Neuronal stem cell (in vitro differentiated cells): ENCODE data around the gene ROBO4.

Experiments
- DNase-seq: peaks from one replicate; pipeline ENCODE4 v3.0.0-alpha.2; 2013; ENCODE audit warnings: low spot score
- H2AFZ ChIP-seq: one replicate; pipeline ENCODE4 v1.6.1; 2013; ENCODE audit warnings: mild to moderate bottlenecking, low read length, inconsistent platforms
- H2AK5ac ChIP-seq: 2 replicates; pipeline ENCODE4 v1.6.1; 2013; ENCODE audit warnings: low read depth, mild to moderate bottlenecking, inconsistent platforms, low read length, moderate library complexity, mixed read lengths
- H2BK120ac ChIP-seq: 2 replicates; pipeline ENCODE4 v1.6.1; 2013; ENCODE audit warnings: low read depth, mild to moderate bottlenecking, inconsistent platforms, low read length, moderate library complexity, mixed read lengths
- H2BK12ac ChIP-seq: one replicate; pipeline ENCODE4 v1.6.1; 2013; ENCODE audit warnings: low read length, inconsistent platforms
- H2BK15ac ChIP-seq: 2 replicates; pipeline ENCODE4 v1.6.1; 2013; ENCODE audit warnings: mild to moderate bottlenecking, low read length, inconsistent platforms, mixed read lengths
- H2BK5ac ChIP-seq: one replicate; pipeline ENCODE4 v1.6.1; 2013; ENCODE audit warnings: inconsistent platforms, mild to moderate bottlenecking, low read length, moderate library complexity
- H3K14ac ChIP-seq: one replicate; pipeline ENCODE4 v1.6.1; 2013; ENCODE audit warnings: low read length, inconsistent platforms
- H3K18ac ChIP-seq: 2 replicates; pipeline ENCODE4 v1.6.1; 2013; ENCODE audit warnings: low read length, inconsistent platforms
- H3K23ac ChIP-seq: 2 replicates; pipeline ENCODE4 v1.6.1; 2013; ENCODE audit warnings: low read depth, mild to moderate bottlenecking, mixed read lengths, low read length, inconsistent platforms; ENCODE audit not compliant: poor library complexity
- H3K27ac ChIP-seq: replicated peaks from 3 replicates; pipeline ENCODE4 v1.5.1; 2013; ENCODE audit warnings: low read length, inconsistent platforms
- H3K27me3 ChIP-seq, 3 experiments: 2 replicates each; pipeline ENCODE4 v1.6.1; 2013; ENCODE audit warnings: low read length in 3 of 3, mild to moderate bottlenecking in 2 of 3, inconsistent platforms in 1 of 3, low read depth in 1 of 3, mixed read lengths in 1 of 3, moderate library complexity in 1 of 3; ENCODE audit not compliant: control insufficient read depth in 3 of 3, insufficient read depth in 3 of 3
- H3K36me3 ChIP-seq, 2 donors: replicated peaks in 1 of 2; 2 replicates each; pipeline ENCODE4 v1.6.1; 2013; ENCODE audit warnings: low read length in 2 of 2; ENCODE audit not compliant: control insufficient read depth in 2 of 2, insufficient read depth in 2 of 2
- H3K4ac ChIP-seq: 2 replicates; pipeline ENCODE4 v1.6.1; 2013; ENCODE audit warnings: inconsistent platforms, mild to moderate bottlenecking, low read length, moderate library complexity
- H3K4me1 ChIP-seq, 2 donors: 1 replicate in 1 of 2; 2 replicates in 1 of 2; pipeline ENCODE4 v1.6.1; 2013; ENCODE audit warnings: low read length in 2 of 2, low read depth in 1 of 2; ENCODE audit not compliant: control insufficient read depth in 2 of 2, insufficient read depth in 1 of 2
- H3K4me2 ChIP-seq: one replicate; pipeline ENCODE4 v1.6.1; 2013; ENCODE audit warnings: mild to moderate bottlenecking, low read length, inconsistent platforms; ENCODE audit not compliant: insufficient read depth, poor library complexity, severe bottlenecking
- H3K4me3 ChIP-seq, 2 donors: 2 replicates each; pipeline ENCODE4 v1.5.1; 2013; ENCODE audit warnings: low read length in 2 of 2, mild to moderate bottlenecking in 2 of 2, inconsistent platforms in 1 of 2, moderate library complexity in 1 of 2
- H3K79me1 ChIP-seq: one replicate; pipeline ENCODE4 v1.6.1; 2013; ENCODE audit warnings: low read depth, mild to moderate bottlenecking, inconsistent platforms, low read length, moderate library complexity
- H3K9ac ChIP-seq: one replicate; pipeline ENCODE4 v1.6.1; 2013; ENCODE audit warnings: mild to moderate bottlenecking, low read depth, low read length, inconsistent platforms; ENCODE audit not compliant: poor library complexity
- H3K9me3 ChIP-seq, 2 donors: replicated peaks in 1 of 2; 2 replicates each; pipeline versions ENCODE3 to v1.6.1; 2013; ENCODE audit warnings: low read length in 2 of 2, mild to moderate bottlenecking in 2 of 2, inconsistent platforms in 1 of 2, low read depth in 1 of 2, mixed read lengths in 1 of 2, moderate library complexity in 1 of 2; ENCODE audit not compliant: control insufficient read depth in 2 of 2, insufficient read depth in 1 of 2
- H4K8ac ChIP-seq: one replicate; pipeline ENCODE4 v1.6.1; 2013; ENCODE audit warnings: low read depth, mild to moderate bottlenecking, inconsistent platforms, low read length, moderate library complexity
- H4K91ac ChIP-seq: one replicate; pipeline ENCODE4 v1.6.1; 2013; ENCODE audit warnings: low read length, low read depth, mild to moderate bottlenecking, inconsistent platforms; ENCODE audit not compliant: poor library complexity
- WGBS, 2 donors: extraction: QIAGEN DNeasy Blood & Tissue Kit; methylation state at CpG; one replicate each; pipeline ENCODE4 v1.1.7; 2013; ENCODE audit warnings: missing lambda C conversion rate in 2 of 2, mixed read lengths in 1 of 2; ENCODE audit not compliant: insufficient read length in 2 of 2, insufficient replicate concordance in 1 of 2; ENCODE audit errors: extremely low coverage in 2 of 2; 5-methylcytosine and 5-hydroxymethylcytosine counted together

ROBO4 gene

DNA sequence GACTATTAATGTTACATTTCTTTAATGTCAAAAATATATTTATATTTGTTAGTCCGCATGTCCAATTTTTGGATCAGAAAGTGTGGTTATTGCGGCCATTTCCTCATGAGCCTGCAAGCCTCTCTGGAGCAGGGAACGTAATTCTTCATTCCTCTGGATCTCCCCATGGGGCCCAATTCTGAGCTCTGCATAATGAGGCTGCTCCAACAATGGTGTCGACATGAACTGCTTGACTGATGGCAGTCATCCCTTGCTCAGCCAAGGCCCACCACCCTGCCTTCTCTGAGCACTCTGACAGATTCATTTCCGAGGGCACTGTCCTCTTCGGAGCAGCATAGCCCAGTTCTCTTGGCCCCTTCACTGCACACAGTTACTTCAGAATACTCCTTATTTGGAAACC is 41.3 kb upstream of the ROBO4 start:
- Histone ChIP-seq H3K18ac (no peak overlapping the region), H2BK15ac (no peak overlapping the region), H3K14ac (no peak overlapping the region), H2AK5ac (no peak overlapping the region), H3K9ac (no peak overlapping the region), H3K36me3 (no peaks in the 10 kb centered on the region), H3K23ac (no peak overlapping the region), H3K27ac (no peak overlapping the region), H3K27me3 (peaks cover 0 to 28% (median 0%) of the 10 kb centered on the region in 3 experiments), H2BK5ac (no peak overlapping the region), H2AFZ (no peak overlapping the region), H3K4me3 (no peak overlapping the region), H3K79me1 (no peaks in the 10 kb centered on the region), H3K4ac (no peak overlapping the region), H4K8ac (no peak overlapping the region), H3K4me1 (peaks cover 10 to 18% of the 10 kb centered on the region in 2 donors), H2BK12ac (no peak overlapping the region), H3K4me2 (no peak overlapping the region), H3K9me3 (no peaks in the 10 kb centered on the region), H2BK120ac (no peak overlapping the region), H4K91ac (no peak overlapping the region)
- DNase-seq = no peak
- WGBS, 2 donors = no CpG with 5 or more reads among the region's 6 CpGs

DNA sequence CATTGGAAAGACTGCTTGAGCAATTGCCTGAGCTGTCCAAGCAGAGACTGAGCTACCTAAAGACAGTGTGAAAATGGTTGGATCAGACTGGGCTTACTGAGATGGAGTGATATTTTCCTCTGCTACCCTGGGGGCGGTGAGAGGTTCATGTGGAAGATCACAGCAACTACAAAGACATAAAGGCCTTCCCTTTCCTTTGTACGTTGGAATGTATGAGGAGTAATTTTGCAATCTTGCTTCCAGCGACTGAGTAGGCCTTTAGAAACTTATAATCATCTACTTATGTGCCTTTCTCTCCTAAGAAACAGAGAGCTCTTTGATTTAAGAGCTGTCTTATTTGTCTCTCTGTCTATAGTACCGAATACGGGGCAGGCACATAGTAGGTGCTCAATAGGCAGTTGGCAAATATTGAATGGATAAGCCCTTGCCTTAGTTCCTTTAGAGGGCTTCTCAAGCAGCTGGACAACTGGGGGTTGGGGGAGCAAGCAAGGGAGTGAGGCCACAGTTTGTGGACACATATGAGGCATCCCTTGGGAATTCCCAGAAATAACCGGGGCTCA is 40.6 kb upstream of the ROBO4 start:
- peaks cover 0 to 35% (median 0%) of the 10 kb centered on the region in 3 experiments for H3K27me3 ChIP-seq
- no peak overlapping the region for H2BK15ac ChIP-seq
- H3K4ac ChIP-seq = no peak overlapping the region
- H2AK5ac ChIP-seq = no peak overlapping the region
- H3K27ac ChIP-seq = no peak overlapping the region
- no peaks in the 10 kb centered on the region for H3K9me3 ChIP-seq
- no peak overlapping the region for H2BK120ac ChIP-seq
- no peak for DNase-seq
- no peak overlapping the region for H3K18ac ChIP-seq
- H3K4me2 ChIP-seq = no peak overlapping the region
- no peak overlapping the region for H3K14ac ChIP-seq
- no CpG with 5 or more reads among the region's 6 CpGs for WGBS, 2 donors
- H3K4me3 ChIP-seq = no peak overlapping the region
- H4K91ac ChIP-seq = no peak overlapping the region
- peaks cover 10 to 14% of the 10 kb centered on the region in 2 donors for H3K4me1 ChIP-seq
- H2BK5ac ChIP-seq = no peak overlapping the region
- H3K36me3 ChIP-seq = no peaks in the 10 kb centered on the region
- H4K8ac ChIP-seq = no peak overlapping the region
- H3K9ac ChIP-seq = no peak overlapping the region
- H2AFZ ChIP-seq = peak overlapping the region; percentile 24
- no peak overlapping the region for H3K23ac ChIP-seq
- H3K79me1 ChIP-seq = no peaks in the 10 kb centered on the region
- no peak overlapping the region for H2BK12ac ChIP-seq

DNA sequence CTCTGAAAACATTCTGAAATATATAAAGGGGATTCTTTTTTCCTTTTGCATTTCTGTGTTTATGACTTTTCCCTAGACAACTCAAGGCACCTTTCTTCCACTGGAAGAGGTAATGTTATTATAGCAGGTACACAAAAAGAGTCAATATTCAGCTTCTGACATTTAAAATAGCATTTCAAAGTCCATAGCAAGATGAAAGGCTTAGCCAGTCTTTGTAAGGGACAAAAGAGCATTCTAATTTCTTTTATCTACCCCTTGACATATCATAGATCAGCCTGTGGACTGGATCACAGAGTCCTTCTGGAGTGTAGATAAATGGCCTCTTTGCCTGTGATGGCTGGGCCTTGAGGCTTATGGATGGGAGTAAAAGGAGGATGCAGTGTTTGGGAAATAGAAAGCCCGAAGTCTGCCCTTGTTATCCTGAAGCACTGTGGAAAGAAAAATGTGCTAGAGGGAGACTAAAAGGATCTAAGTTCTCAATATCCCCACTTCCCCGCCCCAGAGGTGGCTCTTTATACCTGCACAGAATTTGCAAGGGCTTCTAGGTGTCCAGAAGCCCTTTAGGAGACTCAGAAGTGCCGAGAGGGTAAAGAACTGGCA is 39.8 kb upstream of the ROBO4 start:
- peaks cover 0 to 36% (median 0%) of the 10 kb centered on the region in 3 experiments for H3K27me3 ChIP-seq
- no peak overlapping the region for H3K14ac ChIP-seq
- H2BK5ac ChIP-seq = no peak overlapping the region
- H3K9me3 ChIP-seq = no peaks in the 10 kb centered on the region
- no peak overlapping the region for H3K9ac ChIP-seq
- no peak overlapping the region for H3K4me2 ChIP-seq
- H3K36me3 ChIP-seq = no peaks in the 10 kb centered on the region
- H2BK15ac ChIP-seq = no peak overlapping the region
- no peak overlapping the region for H3K23ac ChIP-seq
- H3K79me1 ChIP-seq = no peaks in the 10 kb centered on the region
- no peak overlapping the region for H3K4me3 ChIP-seq
- H2AK5ac ChIP-seq = no peak overlapping the region
- H3K4ac ChIP-seq = no peak overlapping the region
- WGBS, 2 donors = no CpG with 5 or more reads among the region's 3 CpGs
- H3K18ac ChIP-seq = no peak overlapping the region
- no peak overlapping the region for H2BK120ac ChIP-seq
- no peak overlapping the region for H2AFZ ChIP-seq
- no peak overlapping the region for H4K91ac ChIP-seq
- H3K27ac ChIP-seq = no peak overlapping the region
- DNase-seq = no peak
- no peak overlapping the region for H4K8ac ChIP-seq
- peaks cover 6 to 8% of the 10 kb centered on the region in 2 donors for H3K4me1 ChIP-seq
- H2BK12ac ChIP-seq = no peak overlapping the region

DNA sequence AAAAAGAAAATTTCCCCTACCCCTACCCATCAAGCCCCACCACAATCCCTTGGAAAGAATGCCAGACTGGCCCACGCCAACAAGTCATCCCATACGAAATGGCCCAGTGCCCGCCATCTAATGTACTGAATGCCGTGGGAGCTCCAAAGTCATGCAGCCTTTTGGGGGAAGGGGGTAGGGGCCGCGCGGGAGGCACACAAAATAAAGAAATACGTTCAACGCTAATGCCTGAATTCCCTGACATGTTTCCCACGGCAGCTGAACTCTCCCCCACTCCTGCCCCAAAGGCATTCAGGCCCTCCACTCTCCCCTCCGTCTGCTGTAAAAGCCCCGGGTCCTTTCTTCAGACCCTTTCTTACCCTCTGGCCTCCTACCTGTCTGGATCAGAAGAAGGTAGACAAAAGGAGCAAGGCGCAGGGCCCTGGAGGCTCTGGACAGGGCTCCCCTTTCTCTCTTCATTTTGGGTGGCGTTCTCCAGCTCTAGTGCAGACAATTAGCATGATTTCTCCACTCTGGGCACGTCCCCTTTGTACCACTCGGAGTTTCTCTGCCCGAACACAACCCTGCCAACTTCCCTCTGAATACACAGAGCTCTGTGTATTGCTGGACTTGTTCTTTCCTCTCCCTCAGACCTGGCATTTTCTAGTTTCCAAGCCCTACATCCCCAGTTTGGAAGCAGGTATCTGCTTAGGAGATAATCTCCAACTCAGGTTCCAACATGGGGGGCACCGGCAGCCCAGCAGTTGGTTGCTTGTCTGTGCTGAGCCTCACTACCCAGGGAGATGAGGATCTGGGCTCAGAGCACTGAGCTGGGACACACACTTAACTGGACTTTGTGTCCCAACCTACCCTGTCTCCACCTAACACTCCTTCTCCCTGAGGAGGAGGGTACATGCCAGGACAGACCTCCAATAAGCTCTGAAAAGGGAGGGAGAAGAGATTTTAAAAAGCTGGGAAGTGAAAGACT is 38.2 kb upstream of the ROBO4 start, which contains the start of gene HEPACAM:
Gene HEPACAM (minus strand): TSS at position 500 of the 967 bp plus-strand sequence. CDS start 41 bp downstream, at position 459.
- H3K14ac ChIP-seq = no peak within 1 kb of the TSS
- H3K23ac ChIP-seq = no peak within 1 kb of the TSS
- H2BK5ac ChIP-seq = no peak within 1 kb of the TSS
- no peak within 1 kb of the TSS for H2BK15ac ChIP-seq
- H3K4me1 ChIP-seq = peaks cover 3 to 7% of the 10 kb centered on the region in 2 donors
- DNase-seq = no peak
- H3K4me2 ChIP-seq = no peak within 1 kb of the TSS
- H2AK5ac ChIP-seq = no peak within 1 kb of the TSS
- H3K18ac ChIP-seq = peak within 1 kb of the TSS; percentile 4
- H4K8ac ChIP-seq = no peak within 1 kb of the TSS
- peaks cover 0 to 36% (median 0%) of the 10 kb centered on the region in 3 experiments for H3K27me3 ChIP-seq
- H2BK12ac ChIP-seq = no peak within 1 kb of the TSS
- H3K36me3 ChIP-seq = no peaks in the 10 kb centered on the region
- H4K91ac ChIP-seq = no peak within 1 kb of the TSS
- no peak within 1 kb of the TSS for H3K4ac ChIP-seq
- H3K27ac ChIP-seq = no peak within 1 kb of the TSS
- no peak within 1 kb of the TSS for H2AFZ ChIP-seq
- no peak within 1 kb of the TSS for H3K9ac ChIP-seq
- no peak within 1 kb of the TSS for H3K4me3 ChIP-seq
- H3K79me1 ChIP-seq = no peaks in the 10 kb centered on the region
- no peak within 1 kb of the TSS for H2BK120ac ChIP-seq
- H3K9me3 ChIP-seq = no peaks in the 10 kb centered on the region
- WGBS, 2 donors = no CpG with 5 or more reads among the region's 18 CpGs
